SU-DHL-6 (cell line): Measurements from ENCODE around the gene RBFOX2.

Experiments
- H2AFZ ChIP-seq: fragments of 200-600 bp; sonication (generic); 2 replicates; pipeline ENCODE4 v1.6.1; 2014; ENCODE audit warnings: low read depth, mild to moderate bottlenecking, moderate library complexity, mixed read lengths, antibody characterized with exemption, low read length; ENCODE audit not compliant: severe bottlenecking
- H3F3A ChIP-seq: fragments of 200-600 bp; shearing (Covaris generic); 2 replicates; pipeline ENCODE4 v1.6.0; 2016; ENCODE audit warnings: antibody characterized with exemption, mild to moderate bottlenecking; ENCODE audit not compliant: insufficient read depth
- H3K27ac ChIP-seq: fragments of 200-600 bp; sonication (generic); 2 replicates; pipeline ENCODE4 v1.5.1; 2016; ENCODE audit warnings: low read depth, mild to moderate bottlenecking, low read length, moderate library complexity, mixed read lengths
- H3K27me3 ChIP-seq: fragments of 200-600 bp; sonication (generic), shearing (Covaris generic); 2 replicates; pipeline ENCODE4 v1.6.0; 2014; ENCODE audit warnings: mild to moderate bottlenecking, low read length
- H3K36me3 ChIP-seq: fragments of 200-600 bp; sonication (generic); 2 replicates; pipeline ENCODE4 v1.6.1; 2014; ENCODE audit warnings: mild to moderate bottlenecking, low read length, mixed read lengths
- H3K4me2 ChIP-seq: fragments of 300-600, 200-600 bp; shearing (Covaris generic), sonication (generic); 2 replicates; pipeline ENCODE4 v1.6.0; 2014; ENCODE audit warnings: low read length, low read depth, mild to moderate bottlenecking; ENCODE audit not compliant: poor library complexity, severe bottlenecking
- H3K4me3 ChIP-seq: fragments of 200-600 bp; sonication (generic); 2 replicates; pipeline ENCODE4 v1.5.1; 2014; ENCODE audit warnings: antibody characterized with exemption, low read length, mild to moderate bottlenecking, mixed read lengths; ENCODE audit not compliant: insufficient read depth, poor library complexity, severe bottlenecking
- H3K79me2 ChIP-seq: fragments of 200-600 bp; sonication (generic); 2 replicates; pipeline ENCODE4 v1.6.1; 2014; ENCODE audit warnings: mild to moderate bottlenecking, low read length, moderate library complexity; ENCODE audit not compliant: insufficient read depth
- H3K9ac ChIP-seq: fragments of 200-600 bp; sonication (generic); 2 replicates; pipeline ENCODE4 v1.7.0; 2014; ENCODE audit warnings: mild to moderate bottlenecking, low read length
- H3K9me2 ChIP-seq: fragments of 200-600 bp; sonication (generic); replicated peaks from 2 replicates; pipeline ENCODE4 v1.6.1; 2014; ENCODE audit warnings: low read length; ENCODE audit not compliant: insufficient read depth
- H3K9me3 ChIP-seq: fragments of 200-600 bp; sonication (generic); 2 replicates; pipeline ENCODE4 v1.6.1; 2014; ENCODE audit warnings: low read length, mixed read lengths; ENCODE audit not compliant: insufficient read depth
- H4K20me1 ChIP-seq: fragments of 200-600 bp; sonication (generic); 2 replicates; pipeline ENCODE4 v1.6.1; 2014; ENCODE audit warnings: low read depth, mild to moderate bottlenecking, antibody characterized with exemption, low read length, moderate library complexity, mixed read lengths
- CTCF ChIP-seq: fragments of 200-600 bp; sonication (generic); IDR thresholded peaks from one replicate; pipeline ENCODE4 v1.5.1; 2017; ENCODE audit warnings: antibody characterized with exemption, mild to moderate bottlenecking, low read length, moderate library complexity; ENCODE audit not compliant: insufficient read depth, poor library complexity, severe bottlenecking
- EZH2phosphoT487 ChIP-seq: fragments of 200-600 bp; sonication (generic), shearing (Covaris generic); conservative IDR thresholded peaks from 2 replicates; pipeline ENCODE4 v1.6.1; 2018; ENCODE audit warnings: mild to moderate bottlenecking, antibody characterized with exemption, low read length, moderate library complexity, mixed read lengths

Gene RBFOX2

GRCh38 chr22:36037102-36037758 lies 8.6 kb upstream of the RBFOX2 start:
- no peak overlapping the region for H2AFZ ChIP-seq
- no peaks in the 10 kb centered on the region for H4K20me1 ChIP-seq
- H3F3A ChIP-seq = no peaks in the 10 kb centered on the region
- H3K79me2 ChIP-seq = no peaks in the 10 kb centered on the region
- no peaks in the 10 kb centered on the region for H3K27me3 ChIP-seq
- no peaks in the 10 kb centered on the region for H3K9me3 ChIP-seq
- H3K36me3 ChIP-seq = no peaks in the 10 kb centered on the region
- no peak overlapping the region for H3K27ac ChIP-seq
- H3K4me3 ChIP-seq = no peak overlapping the region
- H3K9me2 ChIP-seq = no peaks in the 10 kb centered on the region
- H3K9ac ChIP-seq = no peak overlapping the region
- TF ChIP-seq CTCF = no peak
- TF ChIP-seq EZH2phosphoT487 = no peak
- no peak overlapping the region for H3K4me2 ChIP-seq

GRCh38 chr22:36036167-36036624 lies 7.6 kb upstream of the RBFOX2 start:
- no peaks in the 10 kb centered on the region for H3F3A ChIP-seq
- H3K79me2 ChIP-seq = no peaks in the 10 kb centered on the region
- H3K27ac ChIP-seq = no peak overlapping the region
- TF ChIP-seq CTCF (no peak), EZH2phosphoT487 (no peak)
- no peaks in the 10 kb centered on the region for H4K20me1 ChIP-seq
- no peak overlapping the region for H2AFZ ChIP-seq
- no peaks in the 10 kb centered on the region for H3K27me3 ChIP-seq
- no peaks in the 10 kb centered on the region for H3K9me3 ChIP-seq
- H3K4me3 ChIP-seq = no peak overlapping the region
- no peaks in the 10 kb centered on the region for H3K36me3 ChIP-seq
- H3K9ac ChIP-seq = no peak overlapping the region
- no peaks in the 10 kb centered on the region for H3K9me2 ChIP-seq
- H3K4me2 ChIP-seq = no peak overlapping the region

GRCh38 chr22:36032611-36033010 lies 4.0 kb upstream of the RBFOX2 start:
- Histone ChIP-seq H3K27me3 (no peaks in the 10 kb centered on the region), H3K4me3 (no peak overlapping the region), H3K79me2 (no peaks in the 10 kb centered on the region), H3F3A (peaks cover 3% of the 10 kb centered on the region; the same call in 1 of the 2 replicates), H3K4me2 (no peak overlapping the region), H3K27ac (no peak overlapping the region), H3K9me2 (no peaks in the 10 kb centered on the region), H3K9me3 (no peaks in the 10 kb centered on the region), H3K36me3 (no peaks in the 10 kb centered on the region), H3K9ac (no peak overlapping the region), H4K20me1 (no peaks in the 10 kb centered on the region), H2AFZ (no peak overlapping the region)
- TF ChIP-seq EZH2phosphoT487 (no peak), CTCF (no peak)
